Stimulated activated CD4-positive, alpha-beta T cell treated with anti-CD3 and anti-CD28 coated beads, Interleukin-1b, Interleukin-23, amount 100 ng/mL, for 4 hours (primary cell): ENCODE results near the gene S100PBP.

Experiments
- DNase-seq, 2 donors: peaks; one replicate each; pipeline ENCODE4 v3.0.0-alpha.2; 2020; ENCODE audit warnings: low read depth in 2 of 2

The S100PBP gene

GRCh38 chr1:32825181-32825580 is 7.7 kb downstream of the S100PBP start:
- DNase-seq, result no peak

- no peak for DNase-seq
Measured at GRCh38 chr1:32828341-32828740, 10.9 kb downstream of the S100PBP start.

GRCh38 chr1:32830092-32830852 is 12.8 kb downstream of the S100PBP start:
- DNase-seq, result no peak

GRCh38 chr1:32831878-32832277 is 14.4 kb downstream of the S100PBP start:
- no peak for DNase-seq

GRCh38 chr1:32848354-32849063 is 31.1 kb downstream of the S100PBP start:
- DNase-seq, result no peak

- DNase-seq, result no peak
Measured at GRCh38 chr1:32855861-32856617, 38.6 kb downstream of the S100PBP start.

- no peak for DNase-seq
Measured at GRCh38 chr1:32858136-32858535, 40.7 kb downstream of the S100PBP start.

- DNase-seq, result no peak
Measured at GRCh38 chr1:32858791-32859190, 41.3 kb downstream of the S100PBP start.

GRCh38 chr1:32859915-32860314 is 42.5 kb downstream of the S100PBP start:
- DNase-seq, result no peak

- no peak for DNase-seq
Measured at GRCh38 chr1:32860566-32860965, 43.1 kb downstream of the S100PBP start.

- DNase-seq, result no peak
Measured at GRCh38 chr1:32861904-32862695, 44.6 kb downstream of the S100PBP start.

GRCh38 chr1:32863218-32863880 is 45.9 kb downstream of the S100PBP start:
- no peak for DNase-seq

GRCh38 chr1:32863881-32864245 is 46.4 kb downstream of the S100PBP start:
- no peak for DNase-seq

GRCh38 chr1:32864375-32865019 is 47.0 kb downstream of the S100PBP start:
- DNase-seq, result no peak

- no peak for DNase-seq
Measured at GRCh38 chr1:32865639-32866405, 48.4 kb downstream of the S100PBP start.

GRCh38 chr1:32867151-32867550 is 49.7 kb downstream of the S100PBP start:
- no peak for DNase-seq

- no peak for DNase-seq
Measured at GRCh38 chr1:32867671-32868070, 50.2 kb downstream of the S100PBP start.

GRCh38 chr1:32868085-32868484 is 50.6 kb downstream of the S100PBP start:
- no peak for DNase-seq

GRCh38 chr1:32868806-32869455 is 51.5 kb downstream of the S100PBP start:
- DNase-seq, result no peak
